Fibroblast of mammary gland (primary cell): ENCODE data around the gene DIDO1.

Experiments
- DNase-seq: peaks from one replicate; pipeline ENCODE4 v3.0.0-alpha.2; 2010; ENCODE audit warnings: low read depth
- H3K4me3 ChIP-seq: 2 replicates; pipeline ENCODE4 v1.5.1; 2011; ENCODE audit warnings: low read depth, mild to moderate bottlenecking, low read length, moderate library complexity; ENCODE audit not compliant: control insufficient read depth
- CTCF ChIP-seq: conservative IDR thresholded peaks from 2 replicates; pipeline ENCODE4 v1.5.1; 2011; ENCODE audit warnings: low read depth, low read length, inconsistent platforms; ENCODE audit not compliant: control insufficient read depth, insufficient read depth

The DIDO1 gene

GRCh38 chr20:62896526-62896925 is 29.8 kb downstream of the DIDO1 start:
- DNase-seq: no peak
- H3K4me3 ChIP-seq: no peak overlapping the region
- TF ChIP-seq CTCF: no peak

- no peak for TF ChIP-seq CTCF
- no peak for DNase-seq
- H3K4me3 ChIP-seq: no peak overlapping the region
Measured at GRCh38 chr20:62895539-62895938, 30.8 kb downstream of the DIDO1 start.

DNA sequence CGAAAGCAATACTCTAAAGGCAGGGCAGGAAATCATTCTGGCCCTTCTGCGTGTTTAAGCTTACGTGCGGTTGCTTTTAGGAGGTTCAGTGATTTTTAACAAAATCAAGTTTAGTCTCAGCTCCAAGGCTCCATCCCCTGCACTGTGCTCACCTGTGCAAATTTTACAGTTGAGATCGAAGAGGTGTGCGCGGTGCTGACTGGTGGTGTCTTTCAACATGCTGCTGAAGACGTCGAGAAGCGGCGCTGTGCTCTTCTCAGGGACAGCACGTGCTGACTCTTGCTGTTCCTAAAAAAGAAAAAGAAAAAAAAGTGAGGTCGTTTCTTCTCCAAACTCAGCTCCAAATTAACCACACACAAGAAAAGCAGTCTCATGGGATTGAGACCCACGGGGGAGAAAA is 32.0 kb downstream of the DIDO1 start:
- no peak for TF ChIP-seq CTCF
- DNase-seq: no peak
- H3K4me3 ChIP-seq: no peak overlapping the region

- TF ChIP-seq CTCF: peak; percentile 7
- DNase-seq: no peak
- no peak overlapping the region for H3K4me3 ChIP-seq
Measured at GRCh38 chr20:62893700-62894099, 32.6 kb downstream of the DIDO1 start.

- no peak overlapping the region for H3K4me3 ChIP-seq
- TF ChIP-seq CTCF: no peak
- DNase-seq: no peak
Measured at GRCh38 chr20:62892348-62893304, 33.7 kb downstream of the DIDO1 start.

DNA sequence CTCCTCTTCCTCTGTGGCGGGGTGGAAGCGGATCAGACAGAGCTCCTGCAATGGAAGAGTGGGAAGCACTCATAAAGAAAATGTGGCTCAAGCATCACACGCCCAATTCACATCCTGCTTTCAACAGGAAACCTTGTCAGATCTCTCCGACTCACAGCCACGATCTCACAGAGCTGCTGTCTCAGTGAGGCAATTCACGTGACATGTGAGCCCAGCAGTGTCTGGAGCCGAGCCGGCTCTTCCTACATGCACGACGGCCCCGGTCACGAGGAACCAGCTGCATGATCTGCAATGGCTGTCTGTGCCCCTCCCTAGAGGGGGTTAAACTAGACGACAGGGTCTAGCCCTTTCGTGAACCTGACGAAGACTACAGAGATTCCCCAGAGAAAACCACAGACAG is 35.2 kb downstream of the DIDO1 start:
- DNase-seq: no peak
- no peak for TF ChIP-seq CTCF
- no peak overlapping the region for H3K4me3 ChIP-seq
